SK-N-SH (cell line): Measurements from ENCODE around the gene ING2. TPM values are rescaled to one million over a fixed set of nuclear protein-coding genes. Genes with fewer than 3 reads are reported as not detected.

Experiments used
- CTCF ChIA-PET: fragments of 300-600, 350-600 bp; formaldehyde crosslinking; extraction: SDS; loops from one replicate; lab custom pipeline; 2021; lab: Yijun Ruan, JAX
- POLR2A ChIA-PET: fragments of 350-600 bp; sonication (Branson Sonifier 250); formaldehyde crosslinking; extraction: SDS; loops from one replicate; lab custom pipeline; 2020; ENCODE audit warnings: antibody characterized with exemption, inconsistent platforms; lab: Yijun Ruan, JAX
- DNase-seq: peaks from one replicate; pipeline ENCODE4 v3.0.0; 2012
- H2AFZ ChIP-seq: fragments of 200-600 bp; sonication (generic); 2 replicates; pipeline ENCODE4 v1.8.1; 2016; ENCODE audit warnings: antibody characterized with exemption, mild to moderate bottlenecking, low read depth
- H3F3A ChIP-seq: fragments of 200-600 bp; sonication (generic); replicated peaks from 2 replicates; pipeline ENCODE3; 2016; ENCODE audit warnings: antibody characterized with exemption, mild to moderate bottlenecking; ENCODE audit not compliant: insufficient read depth
- H3K27ac ChIP-seq, 2 experiments: fragments of 200-500 bp in 1 of 2; fragments of 200-600 bp in 1 of 2; sonication (Bioruptor generic) in 1 of 2; sonication (generic), shearing (Covaris generic) in 1 of 2; 2 replicates each; pipeline versions ENCODE4 v1.5.1 to v1.6.1; 2014 to 2016; ENCODE audit warnings: low read depth in 2 of 2, inconsistent platforms in 1 of 2, low read length in 1 of 2, mild to moderate bottlenecking in 1 of 2, mixed read lengths in 1 of 2
- H3K27me3 ChIP-seq: fragments of 200-600 bp; sonication (generic), shearing (Covaris generic); 2 replicates; pipeline ENCODE4 v1.6.1; 2016; ENCODE audit warnings: mixed run types; ENCODE audit not compliant: insufficient read depth
- H3K36me3 ChIP-seq, 2 experiments: fragments of 200-500 bp in 1 of 2; fragments of 200-600 bp in 1 of 2; sonication (Bioruptor generic) in 1 of 2; sonication (generic) in 1 of 2; replicated peaks in 1 of 2; 2 replicates each; pipeline versions ENCODE3 to v1.5.1; 2014 to 2016; ENCODE audit warnings: low read length in 1 of 2, mild to moderate bottlenecking in 1 of 2; ENCODE audit not compliant: insufficient read depth in 2 of 2, control insufficient read depth in 1 of 2
- H3K4me1 ChIP-seq, 2 experiments: fragments of 200-500 bp in 1 of 2; fragments of 200-600 bp in 1 of 2; sonication (Bioruptor generic) in 1 of 2; sonication (generic), shearing (Covaris generic) in 1 of 2; 2 replicates each; pipeline versions ENCODE4 v1.5.1 to v1.6.1; 2014 to 2016; ENCODE audit warnings: low read depth in 1 of 2, low read length in 1 of 2, mixed run types in 1 of 2; ENCODE audit not compliant: insufficient read depth in 2 of 2, control insufficient read depth in 1 of 2
- H3K4me2 ChIP-seq: fragments of 200-600 bp; sonication (generic), shearing (Covaris generic); 2 replicates; pipeline ENCODE4 v1.6.1; 2017; ENCODE audit warnings: mixed run types
- H3K4me3 ChIP-seq, 2 experiments: fragments of 200-500 bp in 1 of 2; fragments of 200-600 bp in 1 of 2; sonication (Bioruptor generic) in 1 of 2; sonication (generic), shearing (Covaris generic) in 1 of 2; 2 replicates each; pipeline versions ENCODE4 v1.5.1 to v1.8.1; 2014 to 2016; ENCODE audit warnings: low read depth in 2 of 2, inconsistent platforms in 1 of 2, low read length in 1 of 2, mild to moderate bottlenecking in 1 of 2, mixed read lengths in 1 of 2, moderate library complexity in 1 of 2
- H3K79me2 ChIP-seq: fragments of 200-600 bp; sonication (generic); 2 replicates; pipeline ENCODE4 v1.8.1; 2017; ENCODE audit warnings: mild to moderate bottlenecking; ENCODE audit not compliant: insufficient read depth
- H3K9ac ChIP-seq: fragments of 200-600 bp; sonication (generic); 2 replicates; pipeline ENCODE4 v1.6.1; 2017; ENCODE audit warnings: mixed run types
- H3K9me2 ChIP-seq: fragments of 200-600 bp; sonication (generic); 2 replicates; pipeline ENCODE4 v1.6.1; 2017; ENCODE audit warnings: mixed run types
- H3K9me3 ChIP-seq: fragments of 200-600 bp; sonication (generic); 2 replicates; pipeline ENCODE4 v1.6.1; 2017; ENCODE audit warnings: mixed run types, mild to moderate bottlenecking, moderate library complexity
- H4K20me1 ChIP-seq: fragments of 200-600 bp; sonication (generic); 2 replicates; pipeline ENCODE4 v1.6.1; 2017; ENCODE audit warnings: mild to moderate bottlenecking, mixed run types; ENCODE audit not compliant: insufficient read depth
- CHD2 ChIP-seq: fragments of 150-350 bp; IDR thresholded peaks from 2 replicates; pipeline ENCODE4 v1.6.1; 2018; ENCODE audit warnings: low read length; ENCODE audit not compliant: partially characterized antibody
- CTCF ChIP-seq: fragments of 200-600 bp; sonication (generic); IDR thresholded peaks from 2 replicates; pipeline ENCODE4 v1.6.1; 2017; ENCODE audit warnings: antibody characterized with exemption, mild to moderate bottlenecking, moderate library complexity
- FOXJ3 ChIP-seq: sonication (generic); formaldehyde crosslinking; IDR thresholded peaks from 2 replicates; pipeline ENCODE4 v1.5.1; 2020; ENCODE audit warnings: mild to moderate bottlenecking, missing genetic modification reagents
- FOXM1 ChIP-seq: IDR thresholded peaks from 2 replicates; pipeline ENCODE4 v1.4.0; 2012; ENCODE audit warnings: low read depth, mild to moderate bottlenecking
- GATA2 ChIP-seq: sonication (generic); formaldehyde crosslinking; IDR thresholded peaks from 2 replicates; pipeline ENCODE4 v1.5.0; 2020; ENCODE audit warnings: mild to moderate bottlenecking, missing genetic modification reagents
- JUND ChIP-seq: IDR thresholded peaks from 2 replicates; pipeline ENCODE4 v1.4.0; 2012
- MEF2A ChIP-seq: IDR thresholded peaks from 2 replicates; pipeline ENCODE4 v1.4.0; 2012; ENCODE audit warnings: low read depth, borderline replicate concordance
- MXI1 ChIP-seq: IDR thresholded peaks from 2 replicates; pipeline ENCODE4 v1.6.1; 2012; ENCODE audit warnings: mild to moderate bottlenecking, low read depth, low read length, improper control_type of control experiment
- NFIC ChIP-seq: IDR thresholded peaks from 2 replicates; pipeline ENCODE4 v1.4.0; 2012; ENCODE audit warnings: borderline replicate concordance
- POLR2AphosphoS5 ChIP-seq: IDR thresholded peaks from 2 replicates; pipeline ENCODE4 v1.6.1; 2012; ENCODE audit warnings: low read depth, low read length
- RFX5 ChIP-seq: IDR thresholded peaks from 2 replicates; pipeline ENCODE4 v1.6.1; 2012; ENCODE audit warnings: mild to moderate bottlenecking, improper control_type of control experiment, low read length
- SMC3 ChIP-seq: IDR thresholded peaks from 2 replicates; pipeline ENCODE4 v1.6.1; 2012; ENCODE audit warnings: low read depth, low read length, improper control_type of control experiment
- TAF1 ChIP-seq: IDR thresholded peaks from 2 replicates; pipeline ENCODE4 v1.6.1; 2012; ENCODE audit warnings: low read depth, mild to moderate bottlenecking, low read length, moderate library complexity, borderline replicate concordance
- TEAD4 ChIP-seq: IDR thresholded peaks from 2 replicates; pipeline ENCODE4 v1.4.0; 2012; ENCODE audit warnings: mild to moderate bottlenecking, borderline replicate concordance; ENCODE audit not compliant: insufficient read depth
- USF2 ChIP-seq: fragments of 150-350 bp; IDR thresholded peaks from 2 replicates; pipeline ENCODE4 v1.6.1; 2017; ENCODE audit warnings: antibody characterized with exemption, low read length, low read depth, borderline replicate concordance
- ZBTB33 ChIP-seq: IDR thresholded peaks from 2 replicates; pipeline ENCODE4 v1.4.0; 2012; ENCODE audit warnings: low read depth, borderline replicate concordance
- WGBS: methylation state at CpG from one replicate; pipeline ENCODE4 v1.1.6; 2017; ENCODE audit warnings: low lambda C conversion rate; 5-methylcytosine and 5-hydroxymethylcytosine counted together
- polyA plus RNA-seq, 3 experiments: library from polyadenylated mRNA; depleted of rRNA; stranded (reverse); fragments of >200 nt; gene quantifications; 2 replicates each; pipeline ENCODE4 v1.2.3, GENCODE V29; 2012
- TF ChIP-seq, protein P1 (sequence below): IDR thresholded peaks from 2 replicates; pipeline ENCODE4; 2012
- TF ChIP-seq, protein P2 (sequence below): IDR thresholded peaks from 2 replicates; pipeline ENCODE4 v1.4.0; 2012; ENCODE audit warnings: low read depth, borderline replicate concordance
- TF ChIP-seq, protein P3 (sequence below): fragments of 150-350 bp; IDR thresholded peaks from 2 replicates; pipeline ENCODE4 v1.6.1; 2016; ENCODE audit warnings: mild to moderate bottlenecking, low read depth, low read length
- TF ChIP-seq, protein P4 (sequence below): IDR thresholded peaks from 2 replicates; pipeline ENCODE4 v1.4.0; 2012; ENCODE audit warnings: low read depth

Gene ING2
- polyA plus RNA-seq, 1 of the 3 experiments (the other 2 are of a cell fraction): 15.1 TPM

- no peak for DNase-seq
- H4K20me1 ChIP-seq: no peaks in the 10 kb centered on the region
- H3K9ac ChIP-seq: no peak overlapping the region
- WGBS: 26% methylated on average over 2 of the region's 2 CpGs
- no peaks in the 10 kb centered on the region for H3K36me3 ChIP-seq
- no peak overlapping the region for H3K4me2 ChIP-seq
- ChIA-PET CTCF (no interaction called here), POLR2A (no interaction called here)
- no peaks in the 10 kb centered on the region for H3K9me3 ChIP-seq
- no peaks in the 10 kb centered on the region for H3K27me3 ChIP-seq
- H2AFZ ChIP-seq: no peak overlapping the region
- no peaks in the 10 kb centered on the region for H3K4me1 ChIP-seq
- H3K27ac ChIP-seq: no peak overlapping the region
- H3K4me3 ChIP-seq: no peak overlapping the region
- no peaks in the 10 kb centered on the region for H3F3A ChIP-seq
- no peaks in the 10 kb centered on the region for H3K79me2 ChIP-seq
- H3K9me2 ChIP-seq: no peaks in the 10 kb centered on the region
- TF ChIP-seq ZBTB33: no peak
- no peak for TF ChIP-seq RFX5
- no peak for TF ChIP-seq TEAD4
- TF ChIP-seq, protein P1, sequence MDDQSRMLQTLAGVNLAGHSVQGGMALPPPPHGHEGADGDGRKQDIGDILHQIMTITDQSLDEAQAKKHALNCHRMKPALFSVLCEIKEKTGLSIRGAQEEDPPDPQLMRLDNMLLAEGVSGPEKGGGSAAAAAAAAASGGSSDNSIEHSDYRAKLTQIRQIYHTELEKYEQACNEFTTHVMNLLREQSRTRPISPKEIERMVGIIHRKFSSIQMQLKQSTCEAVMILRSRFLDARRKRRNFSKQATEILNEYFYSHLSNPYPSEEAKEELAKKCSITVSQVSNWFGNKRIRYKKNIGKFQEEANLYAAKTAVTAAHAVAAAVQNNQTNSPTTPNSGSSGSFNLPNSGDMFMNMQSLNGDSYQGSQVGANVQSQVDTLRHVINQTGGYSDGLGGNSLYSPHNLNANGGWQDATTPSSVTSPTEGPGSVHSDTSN: no peak
- no peak for TF ChIP-seq NFIC
- TF ChIP-seq MXI1: no peak
- TF ChIP-seq FOXM1: no peak
- TF ChIP-seq JUND: no peak
- TF ChIP-seq TAF1: no peak
- no peak for TF ChIP-seq MEF2A
- TF ChIP-seq USF2: no peak
- TF ChIP-seq POLR2AphosphoS5: no peak
- TF ChIP-seq, protein P2, sequence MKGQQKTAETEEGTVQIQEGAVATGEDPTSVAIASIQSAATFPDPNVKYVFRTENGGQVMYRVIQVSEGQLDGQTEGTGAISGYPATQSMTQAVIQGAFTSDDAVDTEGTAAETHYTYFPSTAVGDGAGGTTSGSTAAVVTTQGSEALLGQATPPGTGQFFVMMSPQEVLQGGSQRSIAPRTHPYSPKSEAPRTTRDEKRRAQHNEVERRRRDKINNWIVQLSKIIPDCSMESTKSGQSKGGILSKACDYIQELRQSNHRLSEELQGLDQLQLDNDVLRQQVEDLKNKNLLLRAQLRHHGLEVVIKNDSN: no peak
- no peak for TF ChIP-seq CHD2
- TF ChIP-seq, protein P3, sequence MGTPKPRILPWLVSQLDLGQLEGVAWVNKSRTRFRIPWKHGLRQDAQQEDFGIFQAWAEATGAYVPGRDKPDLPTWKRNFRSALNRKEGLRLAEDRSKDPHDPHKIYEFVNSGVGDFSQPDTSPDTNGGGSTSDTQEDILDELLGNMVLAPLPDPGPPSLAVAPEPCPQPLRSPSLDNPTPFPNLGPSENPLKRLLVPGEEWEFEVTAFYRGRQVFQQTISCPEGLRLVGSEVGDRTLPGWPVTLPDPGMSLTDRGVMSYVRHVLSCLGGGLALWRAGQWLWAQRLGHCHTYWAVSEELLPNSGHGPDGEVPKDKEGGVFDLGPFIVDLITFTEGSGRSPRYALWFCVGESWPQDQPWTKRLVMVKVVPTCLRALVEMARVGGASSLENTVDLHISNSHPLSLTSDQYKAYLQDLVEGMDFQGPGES: no peak
- no peak for TF ChIP-seq FOXJ3 (CRISPR knock-in tag)
- TF ChIP-seq CTCF: no peak
- TF ChIP-seq, protein P4, sequence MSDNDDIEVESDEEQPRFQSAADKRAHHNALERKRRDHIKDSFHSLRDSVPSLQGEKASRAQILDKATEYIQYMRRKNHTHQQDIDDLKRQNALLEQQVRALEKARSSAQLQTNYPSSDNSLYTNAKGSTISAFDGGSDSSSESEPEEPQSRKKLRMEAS: no peak
- TF ChIP-seq GATA2: no peak
- no peak for TF ChIP-seq SMC3
Observed at GRCh38 chr4:183527326-183527725, 22.5 kb downstream of the ING2 start.
